Fibroblast of lung (primary cell): ENCODE data around the gene DPP10. TPM values are rescaled to one million over a fixed set of nuclear protein-coding genes. Genes with fewer than 3 reads are reported as not detected.
A peak's percentile ranks its signal among the peaks of the same experiment; 100 is the strongest.

ENCODE experiments used
- DNase-seq, 2 donors: peaks; one replicate each; pipeline versions ENCODE4 v3.0.0 to v3.0.0-alpha.2; 2010; ENCODE audit warnings: low read depth in 2 of 2
- H2AFZ ChIP-seq: 2 replicates; pipeline ENCODE4 v1.5.1; 2012; ENCODE audit warnings: low read length, control low read depth, inconsistent platforms
- H3K27ac ChIP-seq: 2 replicates; pipeline ENCODE4 v1.5.1; 2011; ENCODE audit warnings: low read length, control low read depth; ENCODE audit not compliant: insufficient read depth
- H3K27me3 ChIP-seq: 2 replicates; pipeline ENCODE4 v1.5.1; 2011; ENCODE audit warnings: mild to moderate bottlenecking, low read length; ENCODE audit not compliant: control insufficient read depth, insufficient read depth
- H3K36me3 ChIP-seq: 2 replicates; pipeline ENCODE4 v1.5.1; 2011; ENCODE audit warnings: low read length; ENCODE audit not compliant: control insufficient read depth, insufficient read depth
- H3K4me1 ChIP-seq: 2 replicates; pipeline ENCODE4 v1.5.1; 2011; ENCODE audit warnings: low read length; ENCODE audit not compliant: control insufficient read depth, insufficient read depth; ENCODE audit errors: extremely low read depth
- H3K4me2 ChIP-seq: 2 replicates; pipeline ENCODE4 v1.5.1; 2011; ENCODE audit warnings: low read length, control low read depth; ENCODE audit not compliant: insufficient read depth; ENCODE audit errors: extremely low read depth
- H3K4me3 ChIP-seq, 4 experiments: fragments of 200-600 bp in 1 of 4; sonication (generic) in 1 of 4; replicated peaks in 1 of 4; 2 replicates each; pipeline ENCODE4 v1.5.1; 2011 to 2016; ENCODE audit warnings: low read length in 4 of 4, low read depth in 3 of 4, mild to moderate bottlenecking in 3 of 4, control low read depth in 2 of 4, inconsistent platforms in 1 of 4, mixed read lengths in 1 of 4; ENCODE audit not compliant: insufficient read depth in 1 of 4; ENCODE audit errors: control extremely low read depth in 1 of 4
- H3K79me2 ChIP-seq: 2 replicates; pipeline ENCODE4 v1.5.1; 2012; ENCODE audit warnings: mild to moderate bottlenecking, low read length, inconsistent platforms; ENCODE audit not compliant: control insufficient read depth, insufficient read depth
- H3K9ac ChIP-seq: 2 replicates; pipeline ENCODE4 v1.5.1; 2011; ENCODE audit warnings: mild to moderate bottlenecking, low read length, control low read depth; ENCODE audit not compliant: insufficient read depth
- H3K9me3 ChIP-seq: 2 replicates; pipeline ENCODE4 v1.5.1; 2012; ENCODE audit warnings: low read depth, low read length; ENCODE audit not compliant: control insufficient read depth, insufficient read depth
- H4K20me1 ChIP-seq: 2 replicates; pipeline ENCODE4 v1.5.1; 2011; ENCODE audit warnings: low read length; ENCODE audit not compliant: control insufficient read depth, insufficient read depth; ENCODE audit errors: extremely low read depth
- EZH2 ChIP-seq: IDR thresholded peaks from 2 replicates; pipeline ENCODE4 v1.5.1; 2012; ENCODE audit warnings: low read length, control low read depth, mild to moderate bottlenecking; ENCODE audit errors: missing control alignments
- polyA plus RNA-seq, 2 donors: library from polyadenylated mRNA; depleted of rRNA in 1 of 2; stranded (reverse) in 1 of 2; unstranded in 1 of 2; fragments of >200 nt; gene quantifications; 2 replicates each; pipeline ENCODE4 v1.2.1, GENCODE V29; 2011 to 2012; ENCODE audit warnings: missing spikeins in 1 of 2
- total RNA-seq: library from RNA; depleted of rRNA; stranded (reverse); fragments of >200 nt; gene quantifications from 2 replicates; pipeline ENCODE4 v1.2.1, GENCODE V29; 2014
- TF ChIP-seq, protein P1 (sequence below), 2 donors: IDR thresholded peaks in 1 of 2; conservative IDR thresholded peaks in 1 of 2; 1 replicate in 1 of 2; 2 replicates in 1 of 2; pipeline ENCODE4 v1.5.1; 2011 to 2012; ENCODE audit warnings: low read length in 2 of 2, control low read depth in 1 of 2, inconsistent platforms in 1 of 2, low read depth in 1 of 2, mild to moderate bottlenecking in 1 of 2

The DPP10 gene
- total and polyA plus RNA-seq, 2 donors (not counting 1 experiment from before 2014, with no cell fraction given): not detected

DNA sequence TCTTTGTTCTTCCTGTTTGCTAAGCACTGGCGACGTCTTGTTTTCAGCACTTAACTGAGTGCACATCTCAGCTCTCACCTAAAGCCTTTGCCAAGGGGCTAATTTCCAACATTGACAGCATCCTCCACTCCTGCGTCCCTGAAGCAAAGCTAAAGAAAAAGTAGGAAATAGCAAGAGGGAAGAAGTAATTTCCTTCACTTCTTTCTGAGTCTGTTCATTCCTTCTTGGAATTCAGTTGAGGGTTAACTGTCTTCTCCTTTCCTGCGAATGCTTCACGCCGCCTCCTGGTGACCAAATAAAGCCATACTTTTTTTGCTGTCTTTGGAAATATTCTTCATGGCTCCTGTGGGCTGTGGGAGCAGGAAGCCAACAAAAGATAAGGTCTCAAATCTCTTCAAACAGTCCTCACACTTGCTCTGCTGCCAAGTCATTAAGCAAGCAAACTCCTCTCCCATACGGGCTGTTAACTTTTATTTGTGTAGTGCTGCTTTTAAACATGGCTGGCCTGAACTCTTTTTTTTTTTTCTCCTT is 100.9 kb downstream of the DPP10 start:
- H3K4me3 ChIP-seq: no peak overlapping the region
- H3K27ac ChIP-seq: no peak overlapping the region
- H3K9me3 ChIP-seq: no peaks in the 10 kb centered on the region
- H3K36me3 ChIP-seq: no peaks in the 10 kb centered on the region
- no peaks in the 10 kb centered on the region for H3K79me2 ChIP-seq
- no peak overlapping the region for H2AFZ ChIP-seq
- DNase-seq: peak; percentile 1 to 5
- no peak overlapping the region for H3K9ac ChIP-seq
- TF ChIP-seq, protein P1, sequence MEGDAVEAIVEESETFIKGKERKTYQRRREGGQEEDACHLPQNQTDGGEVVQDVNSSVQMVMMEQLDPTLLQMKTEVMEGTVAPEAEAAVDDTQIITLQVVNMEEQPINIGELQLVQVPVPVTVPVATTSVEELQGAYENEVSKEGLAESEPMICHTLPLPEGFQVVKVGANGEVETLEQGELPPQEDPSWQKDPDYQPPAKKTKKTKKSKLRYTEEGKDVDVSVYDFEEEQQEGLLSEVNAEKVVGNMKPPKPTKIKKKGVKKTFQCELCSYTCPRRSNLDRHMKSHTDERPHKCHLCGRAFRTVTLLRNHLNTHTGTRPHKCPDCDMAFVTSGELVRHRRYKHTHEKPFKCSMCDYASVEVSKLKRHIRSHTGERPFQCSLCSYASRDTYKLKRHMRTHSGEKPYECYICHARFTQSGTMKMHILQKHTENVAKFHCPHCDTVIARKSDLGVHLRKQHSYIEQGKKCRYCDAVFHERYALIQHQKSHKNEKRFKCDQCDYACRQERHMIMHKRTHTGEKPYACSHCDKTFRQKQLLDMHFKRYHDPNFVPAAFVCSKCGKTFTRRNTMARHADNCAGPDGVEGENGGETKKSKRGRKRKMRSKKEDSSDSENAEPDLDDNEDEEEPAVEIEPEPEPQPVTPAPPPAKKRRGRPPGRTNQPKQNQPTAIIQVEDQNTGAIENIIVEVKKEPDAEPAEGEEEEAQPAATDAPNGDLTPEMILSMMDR (conservative IDR thresholded peaks at IDR 0.05 in 1 of 2, IDR thresholded peaks at IDR 0.05 in 1 of 2; ENCODE audit: low read depth in 1 of 2, low read length in 2 of 2): peak in 1 of 2 donors; percentile 4
- TF ChIP-seq EZH2: no peak
- no peaks in the 10 kb centered on the region for H3K4me1 ChIP-seq
- H4K20me1 ChIP-seq: no peaks in the 10 kb centered on the region
- H3K27me3 ChIP-seq: no peaks in the 10 kb centered on the region
- H3K4me2 ChIP-seq: no peak overlapping the region

DNA sequence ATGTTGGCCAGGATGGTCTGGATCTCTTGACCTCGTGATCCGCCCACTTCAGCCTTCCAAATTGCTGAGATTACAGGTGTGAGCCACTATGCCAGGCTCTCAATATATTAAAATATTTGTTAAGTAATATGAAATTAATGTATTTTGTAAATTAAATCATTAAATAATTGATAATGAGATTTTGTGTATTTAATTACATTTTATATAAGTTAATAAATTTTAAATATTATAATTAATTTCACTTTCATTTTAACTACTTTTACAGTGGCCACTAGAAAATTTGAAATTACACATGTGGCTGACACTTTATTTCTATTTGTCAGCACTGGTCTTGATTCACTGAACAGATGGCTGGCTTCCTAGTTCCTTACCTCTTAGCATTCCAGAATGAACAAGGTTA is 102.6 kb downstream of the DPP10 start:
- Histone ChIP-seq H3K9ac (no peak overlapping the region), H3K4me2 (no peak overlapping the region), H3K36me3 (no peaks in the 10 kb centered on the region), H3K79me2 (no peaks in the 10 kb centered on the region), H4K20me1 (no peaks in the 10 kb centered on the region), H3K4me3 (no peak overlapping the region), H3K27me3 (no peaks in the 10 kb centered on the region), H3K4me1 (no peaks in the 10 kb centered on the region), H2AFZ (no peak overlapping the region), H3K9me3 (no peaks in the 10 kb centered on the region), H3K27ac (no peak overlapping the region)
- DNase-seq: no peak
- TF ChIP-seq EZH2: no peak
- TF ChIP-seq, protein P1 (conservative IDR thresholded peaks at IDR 0.05 in 1 of 2, IDR thresholded peaks at IDR 0.05 in 1 of 2; ENCODE audit: low read depth in 1 of 2, low read length in 2 of 2): no peak

DNA sequence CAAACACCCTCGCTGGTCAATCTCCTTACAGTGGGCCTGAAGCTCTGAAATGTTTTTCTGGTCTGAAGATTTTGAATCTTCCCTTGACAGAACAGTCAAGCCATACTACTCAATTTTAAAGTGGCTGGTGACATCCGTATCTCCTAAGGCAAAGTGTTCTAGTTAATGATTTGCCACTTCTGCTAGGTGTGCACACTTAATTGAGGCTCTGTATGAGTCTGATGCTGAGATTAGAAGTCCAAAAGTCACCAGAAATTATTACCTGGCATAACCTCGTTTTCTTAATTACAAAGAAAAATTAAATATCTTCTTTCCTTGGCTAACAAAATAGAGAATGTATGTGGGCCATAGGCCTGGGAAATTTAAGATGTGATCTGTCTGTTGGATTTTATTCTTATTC is 104.1 kb downstream of the DPP10 start:
- H3K27me3 ChIP-seq: no peaks in the 10 kb centered on the region
- no peaks in the 10 kb centered on the region for H3K9me3 ChIP-seq
- no peak overlapping the region for H3K4me2 ChIP-seq
- H3K36me3 ChIP-seq: no peaks in the 10 kb centered on the region
- H3K27ac ChIP-seq: no peak overlapping the region
- H3K4me1 ChIP-seq: no peaks in the 10 kb centered on the region
- H3K9ac ChIP-seq: no peak overlapping the region
- H4K20me1 ChIP-seq: no peaks in the 10 kb centered on the region
- no peak for DNase-seq
- TF ChIP-seq EZH2: no peak
- TF ChIP-seq, protein P1 (conservative IDR thresholded peaks at IDR 0.05 in 1 of 2, IDR thresholded peaks at IDR 0.05 in 1 of 2; ENCODE audit: low read depth in 1 of 2, low read length in 2 of 2): no peak
- no peaks in the 10 kb centered on the region for H3K79me2 ChIP-seq
- no peak overlapping the region for H2AFZ ChIP-seq
- H3K4me3 ChIP-seq: no peak overlapping the region
